ES-I3 (cell line): ENCODE data around the gene FOXN1.

Source experiments
- H3K36me3 ChIP-seq: 2 replicates; pipeline ENCODE4 v1.6.1; 2013; ENCODE audit warnings: mild to moderate bottlenecking, low read length, control low read depth, moderate library complexity; ENCODE audit not compliant: insufficient read depth
- H3K4me1 ChIP-seq: 2 replicates; pipeline ENCODE4 v1.6.1; 2013; ENCODE audit warnings: mild to moderate bottlenecking, control low read depth, low read length; ENCODE audit not compliant: insufficient read depth
- H3K9ac ChIP-seq: 2 replicates; pipeline ENCODE4 v1.6.1; 2013; ENCODE audit warnings: low read depth, mild to moderate bottlenecking, low read length, moderate library complexity
- H3K9me3 ChIP-seq: 2 replicates; pipeline ENCODE4 v1.6.1; 2013; ENCODE audit warnings: mild to moderate bottlenecking, low read length, moderate library complexity; ENCODE audit not compliant: control insufficient read depth, insufficient read depth

FOXN1 gene

DNA sequence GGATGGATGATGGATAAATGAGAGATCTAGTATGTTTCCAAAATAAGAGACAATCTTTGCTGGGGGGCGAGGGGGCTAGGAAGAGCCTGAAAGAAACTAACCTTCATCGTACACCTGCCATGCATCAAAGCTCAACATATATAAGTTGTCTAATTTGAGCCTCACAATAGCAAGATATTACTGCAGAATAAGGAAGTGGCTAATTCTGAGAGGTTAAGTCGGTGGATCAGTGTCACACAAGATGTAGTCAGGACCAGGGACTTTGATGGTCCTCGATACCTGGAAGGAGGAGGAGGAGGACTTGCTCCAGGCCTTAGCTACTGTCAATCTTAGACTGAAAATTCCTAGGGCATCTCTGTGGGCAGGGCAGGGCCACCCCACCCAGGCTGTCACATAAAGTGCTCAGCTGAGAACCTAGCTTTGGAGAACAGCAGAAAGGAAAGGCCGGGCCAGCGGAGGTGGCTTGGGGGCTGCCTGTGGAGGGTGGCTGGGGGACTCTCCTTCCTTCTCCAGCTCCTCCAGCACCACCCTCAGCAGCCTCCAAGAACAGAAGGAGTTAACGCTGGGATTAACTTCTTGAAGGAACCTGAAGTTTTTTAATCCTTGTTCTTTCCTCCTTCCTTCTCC, 33.2 kb upstream of the FOXN1 start:
- Histone ChIP-seq H3K4me1 (0 out of 2 replicates have a peak, but pooled peaks cover 3% of the 10 kb centered on the region), H3K9ac (no peak overlapping the region), H3K36me3 (no peaks in the 10 kb centered on the region), H3K9me3 (no peaks in the 10 kb centered on the region)

DNA sequence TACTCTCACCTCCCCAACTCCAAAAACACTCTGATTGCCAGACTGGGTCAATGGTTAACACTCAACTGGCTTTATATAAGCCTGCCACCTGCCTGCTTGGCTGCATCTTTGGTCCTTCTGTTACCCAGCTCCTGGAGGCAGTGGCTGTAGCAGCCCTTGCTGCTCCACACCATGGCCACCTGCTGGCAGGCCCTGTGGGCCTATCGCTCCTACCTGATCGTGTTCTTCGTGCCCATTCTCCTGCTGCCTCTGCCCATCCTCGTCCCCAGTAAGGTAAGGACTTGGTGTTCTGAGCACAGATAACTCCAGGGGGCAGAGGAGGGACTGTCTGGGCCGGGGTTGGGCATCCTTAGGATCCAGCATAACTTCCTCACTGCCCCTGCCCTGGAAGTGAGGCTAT, 32.6 kb upstream of the FOXN1 start, which contains the start of gene SLC13A2:
SLC13A2 (plus strand) TSS at position 103 of the 400 bp plus-strand sequence; CDS start at position 172, 69 bp downstream.
- H3K4me1 ChIP-seq = 0 out of 2 replicates have a peak, but pooled peaks cover 3% of the 10 kb centered on the region
- no peaks in the 10 kb centered on the region for H3K36me3 ChIP-seq
- no peak within 1 kb of the TSS for H3K9ac ChIP-seq
- no peaks in the 10 kb centered on the region for H3K9me3 ChIP-seq

DNA sequence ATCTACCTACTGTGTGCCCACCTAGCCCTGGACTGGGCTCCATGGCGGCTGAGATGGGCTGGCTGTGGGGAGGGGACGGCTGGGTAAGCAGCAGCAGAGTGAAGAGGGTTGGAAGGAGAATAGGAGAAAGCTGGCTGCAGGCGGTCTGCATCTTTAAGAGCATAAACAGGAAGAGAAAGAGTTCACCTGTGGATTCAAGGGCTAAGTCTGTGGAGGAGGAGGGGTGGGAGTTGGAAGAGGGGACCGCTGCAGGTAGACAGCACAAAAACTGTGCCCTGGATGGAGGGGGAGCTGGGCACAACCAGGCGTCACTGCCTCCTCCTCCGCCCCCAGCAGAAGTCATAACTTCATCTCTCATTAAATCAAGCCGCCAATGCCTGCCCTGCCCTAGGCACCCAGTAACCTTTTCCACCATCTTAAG, 32.0 kb upstream of the FOXN1 start:
- Histone ChIP-seq H3K36me3 (no peaks in the 10 kb centered on the region), H3K9ac (no peak overlapping the region), H3K4me1 (0 out of 2 replicates have a peak, but pooled peaks cover 3% of the 10 kb centered on the region), H3K9me3 (no peaks in the 10 kb centered on the region)

DNA sequence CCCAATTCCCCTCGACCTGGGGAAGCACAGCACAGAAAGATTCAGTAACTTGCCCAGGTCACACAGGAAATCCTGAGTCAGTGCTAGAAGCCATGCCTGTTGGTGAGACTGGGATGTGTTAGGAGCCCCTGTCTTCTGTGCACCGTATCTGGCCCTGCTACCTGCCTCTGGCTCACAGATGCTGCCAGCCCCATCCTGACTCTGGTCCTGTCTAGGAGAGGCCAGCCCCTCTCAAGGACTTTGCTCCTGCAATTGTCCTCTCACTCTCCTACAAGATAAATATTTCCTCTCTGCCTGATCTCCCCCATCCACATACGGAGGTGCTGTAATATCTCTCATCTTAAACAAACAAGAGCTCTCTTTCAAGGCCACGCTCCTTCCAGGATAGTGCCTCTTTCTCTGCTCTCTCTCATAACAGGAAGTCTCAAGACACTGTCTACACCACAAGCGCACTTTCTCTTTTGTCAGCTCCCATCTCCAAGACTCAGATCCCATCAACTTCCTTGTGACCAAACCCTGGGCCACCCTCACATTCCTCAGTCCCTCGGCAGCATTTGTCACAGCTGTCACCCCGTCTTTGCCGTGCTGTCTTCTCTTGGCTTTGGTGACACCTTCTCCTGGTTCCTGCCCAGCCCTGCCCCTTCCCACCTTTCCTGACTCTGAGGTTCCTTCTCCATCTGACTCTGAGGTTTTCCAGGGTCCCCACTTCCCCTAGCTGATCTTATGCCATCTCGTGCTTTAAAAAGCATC, 30.8 kb upstream of the FOXN1 start:
- no peaks in the 10 kb centered on the region for H3K9me3 ChIP-seq
- H3K9ac ChIP-seq = no peak overlapping the region
- H3K36me3 ChIP-seq = no peaks in the 10 kb centered on the region
- H3K4me1 ChIP-seq = 0 out of 2 replicates have a peak, but pooled peaks cover 3% of the 10 kb centered on the region

DNA sequence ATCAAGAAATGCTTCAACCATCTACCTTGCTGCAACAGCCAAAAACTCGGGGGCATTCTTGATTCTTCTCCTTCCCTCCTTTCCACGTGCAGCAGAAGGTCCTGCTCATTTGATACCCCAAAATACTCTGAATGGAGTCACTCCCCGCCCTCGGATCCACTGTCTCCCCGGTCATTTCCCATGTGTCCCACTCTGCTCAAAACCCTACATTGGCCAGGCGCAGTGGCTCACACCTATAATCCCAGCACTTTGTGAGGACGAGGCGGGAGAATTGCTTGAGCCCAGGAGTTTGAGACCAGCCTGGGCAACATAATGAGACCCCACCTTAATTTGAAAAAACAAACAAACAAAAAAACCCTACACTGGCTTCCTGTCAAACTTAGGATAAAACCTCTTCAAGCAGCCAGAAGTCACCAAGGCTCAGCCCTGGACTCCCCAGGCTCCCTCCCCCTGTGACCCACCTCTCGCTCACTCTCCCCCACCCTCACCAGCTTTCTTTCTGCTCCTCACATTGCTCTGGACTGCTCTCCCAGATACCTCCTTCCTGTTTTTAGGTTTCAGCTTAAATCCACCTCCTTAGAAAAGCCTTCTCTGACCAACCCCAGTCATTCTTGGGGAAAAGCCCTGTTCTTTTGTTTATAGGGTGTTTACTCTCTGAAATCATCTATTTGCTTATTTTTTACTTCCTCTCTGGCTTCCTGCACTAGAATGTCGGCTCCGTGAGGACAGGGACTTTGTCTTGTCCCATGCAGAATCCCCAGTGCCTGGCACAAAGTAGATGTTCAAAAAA, 29.9 kb upstream of the FOXN1 start:
- H3K36me3 ChIP-seq = no peaks in the 10 kb centered on the region
- peaks cover 10% of the 10 kb centered on the region; the same call in 1 of the 2 replicates for H3K4me1 ChIP-seq
- H3K9me3 ChIP-seq = no peaks in the 10 kb centered on the region
- no peak overlapping the region for H3K9ac ChIP-seq

DNA sequence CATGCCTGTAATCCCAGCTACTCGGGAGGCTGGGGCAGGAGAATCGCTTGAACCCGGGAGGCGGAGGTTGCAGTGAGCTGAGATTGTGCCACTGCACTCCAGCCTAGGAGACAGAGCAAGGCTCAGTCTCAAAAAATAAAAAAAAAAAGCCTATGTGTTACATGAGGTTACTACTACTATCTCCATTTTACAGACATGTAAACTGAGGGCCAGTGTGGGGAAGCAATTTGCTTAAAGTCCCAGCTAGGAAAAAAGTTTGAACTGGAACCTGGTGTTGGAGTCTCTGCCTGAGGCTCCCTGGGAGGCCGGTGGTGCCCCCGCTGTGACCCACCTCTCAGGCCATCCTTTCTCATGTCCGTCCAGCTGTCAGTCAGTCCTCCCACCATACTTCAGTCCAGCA, 28.2 kb upstream of the FOXN1 start:
- no peaks in the 10 kb centered on the region for H3K9me3 ChIP-seq
- peaks cover 14% of the 10 kb centered on the region for H3K4me1 ChIP-seq
- H3K36me3 ChIP-seq = no peaks in the 10 kb centered on the region
- no peak overlapping the region for H3K9ac ChIP-seq

DNA sequence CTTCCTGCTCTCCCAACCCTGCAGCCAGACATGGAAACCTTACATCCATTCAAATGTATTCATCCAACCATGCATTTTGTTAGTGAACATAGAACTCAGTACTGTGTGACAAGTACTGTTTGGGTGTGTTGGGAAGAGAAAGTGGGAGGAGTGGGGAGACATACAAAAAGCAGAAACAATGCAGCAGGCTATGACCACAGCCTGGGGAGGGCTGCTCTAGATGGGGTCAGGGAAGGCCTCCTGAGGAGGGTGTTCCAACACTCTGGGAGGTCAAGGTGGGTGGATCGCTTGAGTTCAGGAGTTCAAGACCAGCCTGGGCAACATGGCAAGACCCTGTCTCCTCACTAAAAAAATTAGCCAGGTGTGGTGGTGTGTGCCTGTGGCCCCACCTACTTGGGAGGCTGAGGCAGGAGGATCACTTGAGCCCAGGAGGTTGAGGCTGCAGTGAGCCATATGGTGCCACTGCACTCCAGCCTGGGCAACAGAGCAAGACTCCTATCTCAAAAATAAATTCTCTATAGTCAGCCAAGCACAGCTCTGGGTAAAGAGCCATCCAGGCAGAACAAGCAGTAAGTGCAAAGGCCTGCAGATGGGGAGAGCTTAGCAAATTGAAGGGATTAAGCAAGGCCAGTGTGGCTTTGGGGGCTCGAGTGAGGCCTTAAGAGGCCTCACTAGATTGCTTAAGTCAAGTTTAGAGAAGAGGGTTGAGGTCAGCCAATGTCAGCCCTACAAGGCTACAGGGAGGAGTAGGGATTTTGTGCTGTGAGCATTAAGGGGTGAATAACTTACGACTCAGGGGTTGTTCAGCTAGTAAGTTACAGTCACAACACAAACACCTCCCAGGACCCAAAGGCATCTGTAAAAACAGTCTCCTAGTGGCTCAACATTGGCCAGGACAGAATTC, 27.2 kb upstream of the FOXN1 start:
- Histone ChIP-seq H3K36me3 (no peaks in the 10 kb centered on the region), H3K9me3 (no peaks in the 10 kb centered on the region), H3K4me1 (peaks cover 14% of the 10 kb centered on the region), H3K9ac (no peak overlapping the region)

DNA sequence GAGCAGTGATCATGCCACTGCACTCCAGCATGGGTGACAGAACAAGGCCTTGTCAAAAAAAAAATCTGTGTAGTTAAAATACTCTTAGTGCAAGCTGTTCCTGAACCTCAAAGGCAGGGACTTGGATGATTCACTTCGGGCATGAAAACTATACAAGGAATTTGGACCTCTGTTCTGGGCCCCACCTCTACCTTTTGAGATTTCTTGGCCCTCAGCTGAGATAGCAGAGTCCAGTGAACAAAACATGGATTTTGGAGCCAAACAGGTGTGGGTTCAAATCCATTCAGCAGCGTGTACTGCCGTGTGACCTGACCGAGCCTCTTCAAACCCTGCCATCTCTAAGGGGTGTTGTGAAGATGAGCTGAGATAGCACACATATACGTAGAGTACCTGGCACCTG, 25.9 kb upstream of the FOXN1 start:
- H3K9me3 ChIP-seq = no peaks in the 10 kb centered on the region
- H3K36me3 ChIP-seq = no peaks in the 10 kb centered on the region
- no peak overlapping the region for H3K9ac ChIP-seq
- H3K4me1 ChIP-seq = peaks cover 14% of the 10 kb centered on the region

DNA sequence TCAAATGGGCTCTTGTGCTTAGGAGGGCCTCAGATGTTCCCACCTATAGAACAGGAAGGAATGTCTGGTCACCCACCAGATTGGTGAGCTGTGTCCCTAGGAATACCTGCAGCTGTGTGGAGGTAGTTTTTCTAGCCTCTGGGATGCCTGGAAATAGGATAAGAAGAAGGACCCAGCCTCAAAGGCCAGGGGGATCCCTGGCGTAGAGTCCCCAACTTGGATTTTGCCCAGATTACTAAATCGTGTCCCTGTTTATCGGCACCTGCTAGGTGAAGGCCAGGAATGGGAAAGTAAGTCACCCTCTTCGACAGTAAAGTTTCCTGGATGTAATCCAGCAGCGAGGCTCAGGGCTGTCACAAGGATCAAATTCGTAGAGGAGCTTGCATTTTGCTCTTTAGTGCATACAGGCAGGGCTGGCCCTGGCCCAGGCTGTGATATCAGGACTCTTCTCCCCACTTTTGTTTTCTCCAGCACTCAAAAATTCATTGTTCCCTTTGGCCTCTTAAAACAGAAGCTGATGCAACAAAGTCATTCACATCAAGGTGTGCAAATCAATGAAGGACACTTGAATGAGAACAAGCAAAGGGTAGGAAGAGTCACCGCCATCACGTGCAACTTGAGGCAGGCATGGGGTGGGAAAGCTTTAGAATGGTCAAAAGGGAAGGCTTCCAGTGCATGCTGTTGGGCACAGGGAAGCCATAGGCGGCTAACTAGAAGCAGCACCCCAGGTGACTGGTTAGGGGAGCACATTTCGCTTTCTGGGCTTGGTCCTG, 25.2 kb upstream of the FOXN1 start:
- H3K9me3 ChIP-seq = no peaks in the 10 kb centered on the region
- H3K4me1 ChIP-seq = peaks cover 14% of the 10 kb centered on the region
- no peaks in the 10 kb centered on the region for H3K36me3 ChIP-seq
- no peak overlapping the region for H3K9ac ChIP-seq

DNA sequence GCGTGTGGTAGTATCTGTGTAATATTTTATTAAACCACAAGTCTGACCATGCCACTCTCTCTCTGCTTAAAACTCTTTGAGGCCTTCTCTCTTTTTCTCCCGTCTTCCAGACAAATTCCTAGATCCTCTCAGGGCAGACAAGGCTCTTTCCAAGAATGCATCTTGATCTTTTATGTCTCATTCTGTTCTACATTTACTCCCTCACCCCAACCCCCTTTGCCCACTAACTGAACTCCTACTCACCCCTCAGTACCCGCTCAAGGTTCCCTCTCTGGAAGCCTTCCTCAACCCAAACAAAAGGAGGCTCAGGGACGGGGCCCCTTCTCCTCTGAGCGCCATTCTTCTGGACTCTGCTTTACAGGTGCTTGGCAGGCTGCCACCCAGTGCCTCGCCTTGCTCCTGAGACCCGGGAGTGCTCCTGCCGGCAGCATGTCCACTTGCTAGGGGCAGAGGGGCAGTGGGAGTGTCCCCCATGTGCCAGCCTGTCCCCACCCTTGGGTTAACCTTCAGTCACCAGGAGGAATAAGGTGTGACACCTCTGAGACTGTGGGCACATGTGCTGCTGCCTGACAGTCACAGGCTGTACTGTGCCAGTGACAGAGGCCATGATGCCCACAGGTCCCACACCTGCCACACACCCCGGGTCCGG, 23.5 kb upstream of the FOXN1 start:
- Histone ChIP-seq H3K9me3 (no peaks in the 10 kb centered on the region), H3K36me3 (no peaks in the 10 kb centered on the region), H3K4me1 (peaks cover 14% of the 10 kb centered on the region), H3K9ac (no peak overlapping the region)

DNA sequence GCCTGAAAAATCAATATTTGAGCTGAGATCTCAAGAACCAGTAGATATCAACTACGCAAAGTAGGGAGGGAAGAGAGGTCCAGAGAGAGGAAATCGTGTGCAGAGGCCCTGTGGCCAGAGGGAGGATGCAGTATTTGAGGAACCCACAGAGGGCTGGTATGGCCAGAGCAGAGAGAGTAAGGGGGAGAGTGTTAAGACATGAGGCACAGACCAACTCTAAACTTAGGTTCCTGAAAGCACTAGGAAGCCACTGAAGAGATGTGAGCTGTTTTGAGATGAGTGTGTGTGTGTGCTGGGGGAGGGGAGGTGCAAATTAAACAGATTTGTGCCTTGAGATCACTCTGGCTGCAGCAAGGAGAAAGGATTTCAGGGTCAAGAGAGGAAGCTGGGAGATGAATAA, 21.9 kb upstream of the FOXN1 start:
- H3K9ac ChIP-seq = no peak overlapping the region

DNA sequence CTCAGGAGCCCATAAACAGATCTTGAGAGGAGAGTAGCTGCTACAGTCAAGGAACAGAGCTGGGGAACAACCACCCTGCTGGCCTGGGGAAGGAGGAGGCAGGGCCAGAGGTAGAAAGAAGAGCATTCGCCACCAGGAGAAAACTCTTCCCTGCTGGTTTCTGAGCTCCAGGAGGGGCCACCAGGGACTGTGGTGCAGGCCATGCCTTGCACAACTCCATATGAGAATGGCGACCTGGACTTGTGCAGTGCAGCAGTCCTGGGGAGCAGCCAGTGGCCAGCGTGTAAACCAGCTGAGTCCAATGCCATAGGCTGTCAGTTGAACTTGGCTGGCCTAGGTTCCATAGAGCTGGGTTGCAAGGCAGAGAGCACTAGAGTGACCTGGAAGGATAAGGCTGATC, 21.1 kb upstream of the FOXN1 start:
- no peaks in the 10 kb centered on the region for H3K36me3 ChIP-seq
- peaks cover 14% of the 10 kb centered on the region for H3K4me1 ChIP-seq
- H3K9ac ChIP-seq = no peak overlapping the region
- H3K9me3 ChIP-seq = no peaks in the 10 kb centered on the region

More for the DNA sequence above, 21.9 kb upstream of the FOXN1 start:
- Histone ChIP-seq H3K4me1 (peaks cover 14% of the 10 kb centered on the region), H3K36me3 (no peaks in the 10 kb centered on the region), H3K9me3 (no peaks in the 10 kb centered on the region)
